HCT116 (cell line): ENCODE measurements around the gene CPNE7. TPM values are rescaled to one million over a fixed set of nuclear protein-coding genes. Genes with fewer than 3 reads are reported as not detected.

Experiments
- ATAC-seq: fragments of 200-7000 bp; cut with Tn5 transposase; 2 replicates; pipeline ENCODE4 v1.9.1; 2020; ENCODE audit warnings: mild to moderate bottlenecking, moderate library complexity
- BruUV-seq: library from RNA; stranded (reverse); fragments of 400-500 nt; replicated peaks from 2 replicates; lab custom pipeline; 2021; lab: Mats Ljungman, UMichigan
- CTCF ChIA-PET: fragments of 300-600 bp; sonication (Branson Sonifier 250); formaldehyde crosslinking; loops from one replicate; lab custom pipeline; 2021; ENCODE audit warnings: antibody characterized with exemption; lab: Charles Lee
- POLR2A ChIA-PET: fragments of 300-600, 350-600 bp; sonication (Branson Sonifier 250); formaldehyde crosslinking; loops from one replicate; lab custom pipeline; 2021; ENCODE audit warnings: antibody characterized with exemption; lab: Charles Lee
- RAD21 ChIA-PET, 2 experiments: fragments of 300-600 bp; sonication (Branson Sonifier 250); formaldehyde crosslinking; loops; one replicate each; lab custom pipeline; 2023; ENCODE audit warnings: low total read pairs in 2 of 2; ENCODE audit not compliant: uncharacterized antibody in 2 of 2, unreplicated experiment in 2 of 2, low non-redundant PET in 1 of 2; lab: Charles Lee
- DNase-seq: peaks from one replicate; pipeline ENCODE4 v3.0.0-alpha.2; 2010; ENCODE audit warnings: low read depth, low spot score
- H2AFZ ChIP-seq: fragments of 200-600 bp; shearing (Covaris generic), sonication (generic); 2 replicates; pipeline ENCODE4 v1.6.1; 2017; ENCODE audit warnings: low read depth, mixed run types, mixed read lengths, antibody characterized with exemption, low read length; ENCODE audit not compliant: poor library complexity, severe bottlenecking
- H3K27ac ChIP-seq: 2 replicates; pipeline ENCODE4 v1.5.1; 2012; ENCODE audit warnings: low read depth, low read length
- H3K27me3 ChIP-seq: fragments of 200-600 bp; sonication (generic); 2 replicates; pipeline ENCODE4 v1.6.1; 2016; ENCODE audit warnings: mixed run types, low read length, mixed read lengths; ENCODE audit not compliant: insufficient read depth
- H3K36me3 ChIP-seq, 2 experiments: fragments of 200-500 bp in 1 of 2; fragments of 200-600 bp in 1 of 2; sonication (Bioruptor generic) in 1 of 2; sonication (generic) in 1 of 2; 2 replicates each; pipeline versions ENCODE4 v1.5.1 to v1.6.1; 2014 to 2016; ENCODE audit warnings: low read length in 2 of 2, inconsistent platforms in 1 of 2, mixed read lengths in 1 of 2, mixed run types in 1 of 2; ENCODE audit not compliant: insufficient read depth in 2 of 2, control insufficient read depth in 1 of 2
- H3K4me1 ChIP-seq, 2 experiments: fragments of 200-600 bp in 1 of 2; sonication (generic) in 1 of 2; 2 replicates each; pipeline versions ENCODE4 v1.5.1 to v1.6.1; 2012 to 2017; ENCODE audit warnings: low read length in 2 of 2, inconsistent platforms in 1 of 2, mild to moderate bottlenecking in 1 of 2, mixed read lengths in 1 of 2, mixed run types in 1 of 2, moderate library complexity in 1 of 2; ENCODE audit not compliant: insufficient read depth in 2 of 2, control insufficient read depth in 1 of 2
- H3K4me2 ChIP-seq: fragments of 200-600 bp; sonication (generic); 2 replicates; pipeline ENCODE4 v1.6.1; 2017; ENCODE audit warnings: mixed run types, low read length, mixed read lengths
- H3K4me3 ChIP-seq, 2 experiments: fragments of 200-600 bp in 1 of 2; sonication (generic) in 1 of 2; replicated peaks in 1 of 2; 2 replicates each; pipeline ENCODE4 v1.5.1; 2011 to 2016; ENCODE audit warnings: low read length in 2 of 2, control low read depth in 1 of 2, low read depth in 1 of 2, mild to moderate bottlenecking in 1 of 2, mixed read lengths in 1 of 2, mixed run types in 1 of 2
- H3K79me2 ChIP-seq: fragments of 200-600 bp; sonication (generic); 2 replicates; pipeline ENCODE4 v1.6.1; 2017; ENCODE audit warnings: mild to moderate bottlenecking, mixed run types, low read length, moderate library complexity, mixed read lengths; ENCODE audit not compliant: insufficient read depth
- H3K9ac ChIP-seq: fragments of 200-600 bp; sonication (generic); 2 replicates; pipeline ENCODE4 v1.6.1; 2016; ENCODE audit warnings: low read length, mixed read lengths
- H3K9me2 ChIP-seq: fragments of 200-600 bp; sonication (generic), shearing (Covaris generic); 2 replicates; pipeline ENCODE4 v1.6.1; 2017; ENCODE audit warnings: mixed run types, mild to moderate bottlenecking, moderate library complexity; ENCODE audit not compliant: insufficient read depth
- H3K9me3 ChIP-seq, 2 experiments: fragments of 200-500 bp in 1 of 2; fragments of 200-600 bp in 1 of 2; sonication (Bioruptor generic) in 1 of 2; sonication (generic) in 1 of 2; 2 replicates each; pipeline ENCODE4 v1.6.1; 2014 to 2017; ENCODE audit warnings: low read length in 2 of 2, mixed read lengths in 2 of 2, inconsistent platforms in 1 of 2, low read depth in 1 of 2, mild to moderate bottlenecking in 1 of 2, mixed run types in 1 of 2, moderate library complexity in 1 of 2; ENCODE audit not compliant: control insufficient read depth in 1 of 2, insufficient read depth in 1 of 2
- H4K20me1 ChIP-seq: fragments of 200-600 bp; sonication (generic), shearing (Covaris generic); 2 replicates; pipeline ENCODE4 v1.6.1; 2017; ENCODE audit warnings: mixed run types, mild to moderate bottlenecking, moderate library complexity; ENCODE audit not compliant: insufficient read depth
- CBX3 ChIP-seq: IDR thresholded peaks from 2 replicates; pipeline ENCODE4 v1.6.1; 2012; ENCODE audit warnings: low read depth
- CTCF ChIP-seq, 3 experiments: fragments of 200-600 bp in 1 of 3; sonication (generic) in 1 of 3; IDR thresholded peaks in 2 of 3; conservative IDR thresholded peaks in 1 of 3; 2 replicates each; pipeline ENCODE4 v1.5.1; 2012 to 2017; ENCODE audit warnings: low read depth in 2 of 3, low read length in 2 of 3, antibody characterized with exemption in 1 of 3, borderline replicate concordance in 1 of 3, control low read depth in 1 of 3, mild to moderate bottlenecking in 1 of 3, mixed read lengths in 1 of 3, mixed run types in 1 of 3, moderate library complexity in 1 of 3; ENCODE audit not compliant: insufficient read depth in 1 of 3
- MAX ChIP-seq: IDR thresholded peaks from 2 replicates; pipeline ENCODE4 v1.6.1; 2012
- POLR2A ChIP-seq: IDR thresholded peaks from 2 replicates; pipeline ENCODE4 v1.7.0; 2011; ENCODE audit warnings: borderline replicate concordance; ENCODE audit not compliant: insufficient read depth, insufficient read length; ENCODE audit errors: extremely low read depth
- REST ChIP-seq: IDR thresholded peaks from 2 replicates; pipeline ENCODE4 v1.6.1; 2012; ENCODE audit warnings: low read depth
- intact Hi-C: fragments of 100-400 bp; cut with micrococcal nuclease; formaldehyde crosslinking; loops from 2 replicates; pipeline ENCODE4 v1.10.0; 2022
- total RNA-seq: library from RNA; stranded (reverse); gene quantifications from one replicate; pipeline ENCODE4 v1.2.1, GENCODE V29; 2021; ENCODE audit not compliant: unreplicated experiment

CPNE7 gene
- total RNA-seq, 1 experiment from 2014 or later = 201 TPM

- Histone ChIP-seq H3K9me2 (no peaks in the 10 kb centered on the region), H3K9ac (no peak overlapping the region), H4K20me1 (no peaks in the 10 kb centered on the region), H3K79me2 (no peaks in the 10 kb centered on the region), H2AFZ (no peak overlapping the region), H3K27me3 (no peaks in the 10 kb centered on the region), H3K9me3 (no peaks in the 10 kb centered on the region), H3K27ac (no peak overlapping the region), H3K4me1 (peaks cover 7 to 15% of the 10 kb centered on the region in 2 experiments; a peak in 3 of 4 replicates), H3K36me3 (no peaks in the 10 kb centered on the region), H3K4me3 (no peak overlapping the region), H3K4me2 (no peak overlapping the region)
- intact Hi-C loops = no loop called here
- ChIA-PET POLR2A (no interaction called here), RAD21 (interaction anchor here in 1 of 2 experiments (1.3 kb wide), 1 partner anchor 16 kb away, joined by 3 read pairs; no protein-coding TSS in a partner anchor), CTCF (interaction anchor here (1.6 kb wide), 1 partner anchor 23 kb away, joined by 3 read pairs; no protein-coding TSS in a partner anchor)
- TF ChIP-seq CTCF (IDR thresholded peaks at IDR 0.05 in 2 of 3, conservative IDR thresholded peaks at IDR 0.05 in 1 of 3; ENCODE audit: borderline replicate concordance in 1 of 3, insufficient read depth in 1 of 3, low read depth in 2 of 3, low read length in 2 of 3) = no peak
- no peak for TF ChIP-seq REST
- no peak for TF ChIP-seq CBX3
- no peak for TF ChIP-seq MAX
- no peak for TF ChIP-seq POLR2A
- no TSS peak for BruUV-seq
- ATAC-seq (no peak), DNase-seq (no peak)
Observed at GRCh38 chr16:89618109-89618998, 42.8 kb downstream of the CPNE7 start.
